Measurements from ENCODE around the gene MLN.

DNA sequence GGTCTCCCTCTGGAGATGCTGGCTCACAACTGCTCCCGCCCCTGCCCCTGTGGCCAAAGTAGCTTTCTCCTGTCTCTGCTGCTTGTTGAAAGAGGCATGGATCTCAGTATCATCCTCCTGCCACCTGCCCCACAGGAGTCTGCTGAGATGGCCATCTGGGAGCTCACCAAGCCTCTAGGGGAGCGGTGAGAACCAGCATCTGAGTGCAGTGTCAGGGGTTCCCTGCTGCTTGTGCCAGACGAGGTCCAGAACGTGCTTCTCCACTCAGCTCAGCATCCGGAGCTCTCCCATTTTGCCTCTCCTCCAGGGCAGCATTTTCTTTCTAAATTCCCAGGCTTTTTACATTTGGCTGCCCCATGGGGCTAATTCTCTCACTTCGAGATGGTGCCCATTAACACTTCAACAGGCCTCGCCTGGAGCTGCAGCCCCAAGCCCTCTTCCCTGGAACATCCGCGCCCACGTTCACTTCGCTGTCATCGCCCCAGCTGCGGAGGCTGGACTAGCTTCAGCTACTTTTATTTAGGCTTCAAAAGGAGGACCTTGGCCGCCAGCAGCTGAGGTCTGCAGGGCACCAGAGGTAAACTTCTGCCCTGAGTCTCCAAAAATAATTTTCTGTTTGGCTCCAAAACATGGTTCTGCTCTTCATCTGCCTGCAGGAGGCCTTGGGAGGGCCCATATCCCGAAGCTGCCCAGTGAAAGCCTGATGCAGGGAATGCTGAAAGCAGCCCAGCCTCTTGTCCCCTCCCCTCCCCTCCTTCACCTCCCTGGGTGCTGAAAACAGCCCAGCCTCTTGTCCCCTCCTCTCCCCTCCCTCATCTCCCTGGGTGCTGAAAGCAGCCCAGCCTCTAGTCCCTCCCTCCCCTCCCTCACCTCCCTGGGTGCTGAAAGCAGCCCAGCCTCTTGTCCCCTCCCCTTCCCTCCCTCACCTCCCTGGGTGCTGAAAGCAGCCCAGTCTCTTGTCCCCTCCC, 25.2 kb upstream of the MLN start:
- TF ChIP-seq POLR2A (IDR thresholded peaks at IDR 0.05) (no peak), CTCF (IDR thresholded peaks at IDR 0.05) (no peak)
